HepG2 (cell line): ENCODE data around the gene MT1G. TPM values are rescaled to one million over a fixed set of nuclear protein-coding genes. Genes with fewer than 3 reads are reported as not detected.
A peak's percentile ranks its signal among the peaks of the same experiment; 100 is the strongest.

Source experiments
- AHDC1 ChIP-seq: sonication (generic); formaldehyde crosslinking; IDR thresholded peaks from 2 replicates; pipeline ENCODE4 v1.5.1; 2020; ENCODE audit warnings: mild to moderate bottlenecking, missing genetic modification reagents, borderline replicate concordance
- CHD4 ChIP-seq: fragments of 200-600 bp; sonication (generic); IDR thresholded peaks from 2 replicates; pipeline ENCODE4 v1.7.0; 2017; ENCODE audit warnings: mild to moderate bottlenecking, low read length, borderline replicate concordance
- FOXA3 ChIP-seq: IDR thresholded peaks from 2 replicates; pipeline ENCODE4 v1.6.1; 2016; ENCODE audit warnings: missing genetic modification reagents, missing compliant biosample characterization
- GABPB1 ChIP-seq: IDR thresholded peaks from 2 replicates; pipeline ENCODE4 v1.6.1; 2016; ENCODE audit warnings: mild to moderate bottlenecking, missing genetic modification reagents, moderate library complexity, missing compliant biosample characterization
- HINFP ChIP-seq: sonication (generic); formaldehyde crosslinking; IDR thresholded peaks from 2 replicates; pipeline ENCODE4 v1.4.0; 2020; ENCODE audit warnings: low read depth, mild to moderate bottlenecking, missing genetic modification reagents
- KLF13 ChIP-seq: sonication (generic); formaldehyde crosslinking; IDR thresholded peaks from 2 replicates; pipeline ENCODE4 v1.4.0; 2020; ENCODE audit warnings: mild to moderate bottlenecking, missing genetic modification reagents
- MBD4 ChIP-seq: IDR thresholded peaks from 2 replicates; pipeline ENCODE4 v1.6.1; 2012; ENCODE audit warnings: low read length, inconsistent platforms, borderline replicate concordance
- SRY ChIP-seq: sonication (generic); formaldehyde crosslinking; IDR thresholded peaks from 2 replicates; pipeline ENCODE4 v1.8.0; 2022; ENCODE audit warnings: mild to moderate bottlenecking, missing genetic modification reagents
- TRAFD1 ChIP-seq: sonication (generic); formaldehyde crosslinking; IDR thresholded peaks from 2 replicates; pipeline ENCODE4 v1.5.1; 2020; ENCODE audit warnings: missing genetic modification reagents, mild to moderate bottlenecking, borderline replicate concordance
- ZFP91 ChIP-seq: sonication (generic); formaldehyde crosslinking; IDR thresholded peaks from 2 replicates; pipeline ENCODE4 v1.9.0; 2022; ENCODE audit warnings: missing genetic modification reagents, mild to moderate bottlenecking, borderline replicate concordance
- ZHX2 ChIP-seq, 2 experiments: sonication (generic) in 1 of 2; formaldehyde crosslinking in 1 of 2; IDR thresholded peaks; 2 replicates each; pipeline versions ENCODE4 v1.6.1 to v1.9.0; 2014 to 2022; ENCODE audit warnings: antibody characterized with exemption in 1 of 2, borderline replicate concordance in 1 of 2, inconsistent platforms in 1 of 2, low read depth in 1 of 2, missing genetic modification reagents in 1 of 2
- ZMYM2 ChIP-seq: sonication (generic); formaldehyde crosslinking; IDR thresholded peaks from 2 replicates; pipeline ENCODE4 v1.8.0; 2022; ENCODE audit warnings: mild to moderate bottlenecking, missing genetic modification reagents
- polyA plus RNA-seq, 8 experiments: library from polyadenylated mRNA; depleted of rRNA in 3 of 8; stranded (reverse) in 7 of 8; unstranded in 1 of 8; fragments of >200 nt; fragmentation: Illumina TruSeq in 4 of 8; extraction: Trizol in 4 of 8; gene quantifications; 2 replicates each; pipeline versions ENCODE4 v1.2.1 to v1.2.3, GENCODE V29; 2011 to 2016; ENCODE audit warnings: low read depth in 4 of 8, missing spikeins in 1 of 8, mixed read lengths in 1 of 8; ENCODE audit not compliant: insufficient read depth in 1 of 8
- total RNA-seq, 5 experiments: library from RNA; depleted of rRNA; stranded (reverse); fragments of >200 nt; fragmentation: Illumina TruSeq; extraction: Trizol; gene quantifications; 2 replicates each; pipeline ENCODE4 v1.2.3, GENCODE V29; 2016; ENCODE audit warnings: low read depth in 1 of 5

MT1G gene
- total and polyA plus RNA-seq, 2 of the 13 experiments (the other 11 are each of a cell fraction or from before 2014, with no cell fraction given): 3.6 to 377 TPM

- TF ChIP-seq MBD4 (no peak), SRY (CRISPR knock-in tag) (no peak), CHD4 (no peak), KLF13 (CRISPR knock-in tag) (no peak), FOXA3 (CRISPR knock-in tag) (no peak), HINFP (CRISPR knock-in tag) (no peak), AHDC1 (no peak), ZMYM2 (CRISPR knock-in tag) (no peak), GABPB1 (CRISPR knock-in tag) (no peak), TRAFD1 (CRISPR knock-in tag) (no peak), ZHX2 (IDR thresholded peaks at IDR 0.05; ENCODE audit: low read depth) (no peak), ZHX2 (CRISPR knock-in tag; IDR thresholded peaks at IDR 0.05; ENCODE audit: borderline replicate concordance) (no peak), ZFP91 (CRISPR knock-in tag) (peak; percentile 51; the same call in 1 of the 2 replicates)
Measured at GRCh38 chr16:56631832-56632155, 36.1 kb downstream of the MT1G start (continued).
